K562 (cell line): ENCODE results near the gene WWP2. TPM values are rescaled to one million over a fixed set of nuclear protein-coding genes. Genes with fewer than 3 reads are reported as not detected.

ENCODE experiments used
- ATAC-seq: fragments of 200-7000 bp; cut with Tn5 transposase; 3 replicates; pipeline ENCODE4 v1.9.1; 2020; ENCODE audit warnings: moderate library complexity
- BruUV-seq: library from RNA; stranded (reverse); fragments of 400-500 nt; replicated peaks from 2 replicates; lab custom pipeline; 2021; lab: Mats Ljungman, UMichigan
- CTCF ChIA-PET: fragments of 300-600 bp; formaldehyde crosslinking; extraction: SDS; loops from one replicate; lab custom pipeline; 2021; ENCODE audit warnings: low intra/inter-chr PET ratio; lab: Yijun Ruan, JAX
- POLR2A ChIA-PET: fragments of 300-600, 350-650 bp; sonication (Branson Sonifier 250); formaldehyde crosslinking; extraction: SDS; loops from one replicate; lab custom pipeline; 2021; ENCODE audit warnings: antibody characterized with exemption, inconsistent platforms; lab: Yijun Ruan, JAX
- DNase-seq, 4 experiments: peaks; one replicate each; pipeline versions ENCODE4 v3.0.0 to v3.0.0-alpha.2; 2011 to 2018; ENCODE audit warnings: low spot score in 3 of 4, mixed read lengths in 3 of 4; ENCODE audit errors: extremely low read depth in 1 of 4
- FAIRE-seq: peaks from 2 replicates; lab custom pipeline; 2011; peaks lifted over from hg19 to GRCh38; lab: Jason Lieb, UNC
- H2AFZ ChIP-seq: 2 replicates; pipeline ENCODE4 v1.6.0; 2011; ENCODE audit warnings: low read depth, low read length, control low read depth, inconsistent platforms
- H3K27ac ChIP-seq: fragments of 200-600 bp; 3 replicates; pipeline ENCODE4 v1.8.0; 2011; ENCODE audit warnings: low read depth, mild to moderate bottlenecking, control low read depth, inconsistent platforms, low read length, moderate library complexity, mixed read lengths; ENCODE audit errors: extremely low read depth
- H3K27me3 ChIP-seq, 2 experiments: fragments of 300-600 bp in 1 of 2; 2 replicates in 1 of 2; 3 replicates in 1 of 2; pipeline versions ENCODE4 v1.6.0 to v1.8.0; 2011; ENCODE audit warnings: inconsistent platforms in 2 of 2, low read length in 2 of 2, mild to moderate bottlenecking in 1 of 2, mixed read lengths in 1 of 2, moderate library complexity in 1 of 2; ENCODE audit not compliant: control insufficient read depth in 2 of 2, insufficient read depth in 2 of 2
- H3K36me3 ChIP-seq: fragments of 300-600 bp; 3 replicates; pipeline ENCODE4 v1.8.0; 2011; ENCODE audit warnings: mild to moderate bottlenecking, low read length, inconsistent platforms; ENCODE audit not compliant: control insufficient read depth, insufficient read depth
- H3K4me1 ChIP-seq, 2 experiments: fragments of 200-600 bp in 1 of 2; replicated peaks in 1 of 2; 2 replicates in 1 of 2; 3 replicates in 1 of 2; pipeline versions ENCODE4 v1.5.1 to v1.8.0; 2011; ENCODE audit warnings: inconsistent platforms in 2 of 2, low read length in 2 of 2, mild to moderate bottlenecking in 1 of 2, mixed read lengths in 1 of 2, moderate library complexity in 1 of 2; ENCODE audit not compliant: control insufficient read depth in 2 of 2, insufficient read depth in 2 of 2
- H3K4me2 ChIP-seq: 2 replicates; pipeline ENCODE4 v1.6.1; 2011; ENCODE audit warnings: low read length, control low read depth, inconsistent platforms, mixed read lengths; ENCODE audit not compliant: insufficient read depth
- H3K4me3 ChIP-seq: fragments of 200-600 bp; sonication (generic), shearing (Covaris generic); 2 replicates; pipeline ENCODE4 v1.5.1; 2016; ENCODE audit warnings: control low read depth, inconsistent platforms
- H3K79me2 ChIP-seq: fragments of 200-600 bp; 3 replicates; pipeline ENCODE4 v1.8.0; 2011; ENCODE audit warnings: low read length, inconsistent platforms; ENCODE audit not compliant: control insufficient read depth, insufficient read depth
- H3K9ac ChIP-seq, 2 experiments: 2 replicates each; pipeline versions ENCODE4 v1.6.0 to v1.6.1; 2011; ENCODE audit warnings: low read depth in 2 of 2, low read length in 2 of 2, control low read depth in 1 of 2, inconsistent platforms in 1 of 2, mild to moderate bottlenecking in 1 of 2, mixed read lengths in 1 of 2; ENCODE audit not compliant: insufficient read depth in 1 of 2
- H3K9me1 ChIP-seq: one replicate; pipeline ENCODE4 v1.6.0; 2011; ENCODE audit warnings: inconsistent platforms, mild to moderate bottlenecking, low read length, moderate library complexity; ENCODE audit not compliant: control insufficient read depth, insufficient read depth
- H3K9me3 ChIP-seq: replicated peaks from 2 replicates; pipeline ENCODE4 v1.5.1; 2011; ENCODE audit warnings: low read depth, low read length, inconsistent platforms; ENCODE audit not compliant: control insufficient read depth, insufficient read depth
- H4K20me1 ChIP-seq: replicated peaks from 2 replicates; pipeline ENCODE4 v1.6.1; 2011; ENCODE audit warnings: low read length, inconsistent platforms, mixed read lengths; ENCODE audit not compliant: control insufficient read depth, insufficient read depth
- MEIS2 ChIP-seq: fragments of 450-650 bp; IDR thresholded peaks from 2 replicates; pipeline ENCODE4 v1.6.1; 2014; ENCODE audit warnings: mild to moderate bottlenecking; ENCODE audit not compliant: partially characterized antibody
- NR2F6 ChIP-seq: fragments of 450-650 bp; formaldehyde crosslinking; IDR thresholded peaks from 2 replicates; pipeline ENCODE4 v1.4.0; 2020; ENCODE audit warnings: mild to moderate bottlenecking
- PCBP1 ChIP-seq: fragments of 200-400 bp; formaldehyde crosslinking; IDR thresholded peaks from 2 replicates; pipeline ENCODE4 v1.6.1; 2018; ENCODE audit warnings: mild to moderate bottlenecking, low read depth, low read length; ENCODE audit not compliant: poor library complexity, severe bottlenecking
- SMARCC2 ChIP-seq: fragments of 450-650 bp; IDR thresholded peaks from 2 replicates; pipeline ENCODE4 v1.6.1; 2017; ENCODE audit warnings: antibody characterized with exemption, moderate library complexity, mild to moderate bottlenecking, low read depth
- ZBTB43 ChIP-seq: sonication (generic); formaldehyde crosslinking; IDR thresholded peaks from 2 replicates; pipeline ENCODE4 v1.8.0; 2023; ENCODE audit warnings: mild to moderate bottlenecking, missing genetic modification reagents
- WGBS: fragments of 100-300 bp; shearing (Covaris generic); methylation state at CpG from one replicate; pipeline ENCODE4 v1.1.6; 2016; ENCODE audit warnings: low coverage, mixed read lengths; ENCODE audit not compliant: insufficient coverage; ENCODE audit errors: missing lambda C conversion rate; 5-methylcytosine and 5-hydroxymethylcytosine counted together
- in situ Hi-C: fragments of 300-500 bp; cut with MboI; formaldehyde crosslinking; loops from 4 replicates; pipeline ENCODE4 v1.15.0; 2018; ENCODE audit warnings: inconsistent platforms, mixed read lengths
- intact Hi-C: fragments of 100-400 bp; cut with micrococcal nuclease; formaldehyde crosslinking; loops from 2 replicates; pipeline ENCODE4 v1.14.2; 2022
- polyA plus RNA-seq, 8 experiments: library from polyadenylated mRNA; depleted of rRNA in 4 of 8; stranded (reverse) in 5 of 8; unstranded in 3 of 8; fragments of >200 nt; fragmentation: Nextera tagmentation in 2 of 8; fragmentation: Illumina TruSeq in 1 of 8; extraction: Ambion mirVana in 2 of 8; extraction: Trizol in 1 of 8; gene quantifications; 2 replicates each; pipeline versions ENCODE4 v1.2.1 to v1.2.3, GENCODE V29; 2011 to 2014; ENCODE audit warnings: inconsistent platforms in 1 of 8, missing spikeins in 1 of 8
- total RNA-seq, 7 experiments: library from RNA; depleted of rRNA in 6 of 7; stranded (reverse); fragments of >200 nt in 6 of 7; fragmentation: Illumina TruSeq in 2 of 7; extraction: Trizol in 2 of 7; gene quantifications; 2 replicates each; pipeline versions ENCODE4 v1.2.1 to v1.2.3, GENCODE V29; 2011 to 2021; ENCODE audit warnings: low replicate concordance in 1 of 7
- TF ChIP-seq, protein P1 (sequence below): IDR thresholded peaks from 2 replicates; pipeline ENCODE4 v1.6.1; 2016; ENCODE audit warnings: missing genetic modification characterization, missing compliant biosample characterization
- TF ChIP-seq, protein P2 (sequence below): sonication (generic); formaldehyde crosslinking; IDR thresholded peaks from 2 replicates; pipeline ENCODE4 v1.9.0; 2022; ENCODE audit warnings: mild to moderate bottlenecking, missing genetic modification reagents

Gene WWP2
- total and polyA plus RNA-seq, 9 of the 15 experiments (the other 6 are each of a cell fraction or from before 2014, with no cell fraction given), result 1.9 to 34.4 (median 14.6) TPM

DNA sequence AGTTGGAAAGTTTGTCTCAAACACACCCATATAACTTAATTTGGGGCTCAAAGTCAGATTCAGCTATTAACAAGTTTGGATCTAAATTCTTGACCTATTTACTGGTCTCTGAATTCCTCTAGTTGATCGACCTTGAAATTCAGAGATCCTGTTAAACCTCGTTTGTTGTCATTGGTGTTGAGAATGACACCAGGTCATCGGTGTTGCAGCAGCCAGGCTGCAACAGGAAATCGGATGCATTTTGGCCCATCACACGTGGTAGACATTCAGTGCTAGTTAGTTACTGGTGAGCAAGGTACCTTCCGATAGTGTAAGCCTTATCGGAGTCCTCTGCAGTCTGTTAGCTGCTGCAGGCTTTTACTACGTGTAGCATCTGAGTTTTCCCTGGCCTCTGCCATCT, 82.3 kb downstream of the WWP2 start:
- FAIRE-seq (no peak), DNase-seq (no peak), ATAC-seq (no peak)
- no peaks in the 10 kb centered on the region for H4K20me1 ChIP-seq
- no peak overlapping the region for H3K27ac ChIP-seq
- BruUV-seq, result no TSS peak
- H3K36me3 ChIP-seq, result peaks cover 10% of the 10 kb centered on the region; the same call in 2 of the 3 replicates
- no peaks in the 10 kb centered on the region for H3K9me3 ChIP-seq
- ChIA-PET CTCF (no interaction called here), POLR2A (interaction anchor here (1.0 kb wide), 1 partner anchor 15 kb away, joined by 3 read pairs; no protein-coding TSS in a partner anchor)
- no peaks in the 10 kb centered on the region for H3K27me3 ChIP-seq
- in situ Hi-C loops, result no loop called here
- H3K79me2 ChIP-seq, result no peaks in the 10 kb centered on the region
- H3K9ac ChIP-seq, result no peak overlapping the region
- no peak overlapping the region for H3K4me2 ChIP-seq
- WGBS, result 60% methylated on average over 8 of the region's 8 CpGs
- intact Hi-C loops, result no loop called here
- TF ChIP-seq, protein P1, sequence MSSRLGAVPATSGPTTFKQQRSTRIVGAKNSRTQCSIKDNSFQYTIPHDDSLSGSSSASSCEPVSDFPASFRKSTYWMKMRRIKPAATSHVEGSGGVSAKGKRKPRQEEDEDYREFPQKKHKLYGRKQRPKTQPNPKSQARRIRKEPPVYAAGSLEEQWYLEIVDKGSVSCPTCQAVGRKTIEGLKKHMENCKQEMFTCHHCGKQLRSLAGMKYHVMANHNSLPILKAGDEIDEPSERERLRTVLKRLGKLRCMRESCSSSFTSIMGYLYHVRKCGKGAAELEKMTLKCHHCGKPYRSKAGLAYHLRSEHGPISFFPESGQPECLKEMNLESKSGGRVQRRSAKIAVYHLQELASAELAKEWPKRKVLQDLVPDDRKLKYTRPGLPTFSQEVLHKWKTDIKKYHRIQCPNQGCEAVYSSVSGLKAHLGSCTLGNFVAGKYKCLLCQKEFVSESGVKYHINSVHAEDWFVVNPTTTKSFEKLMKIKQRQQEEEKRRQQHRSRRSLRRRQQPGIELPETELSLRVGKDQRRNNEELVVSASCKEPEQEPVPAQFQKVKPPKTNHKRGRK (tag), result no peak
- H3K4me1 ChIP-seq, result no peaks in the 10 kb centered on the region
- H2AFZ ChIP-seq, result no peak overlapping the region
- no peaks in the 10 kb centered on the region for H3K9me1 ChIP-seq
- H3K4me3 ChIP-seq, result no peak overlapping the region

- Histone ChIP-seq H3K27me3 (no peaks in the 10 kb centered on the region), H3K36me3 (peaks cover 10% of the 10 kb centered on the region; the same call in 2 of the 3 replicates), H3K4me3 (no peak overlapping the region), H3K79me2 (no peaks in the 10 kb centered on the region), H4K20me1 (no peaks in the 10 kb centered on the region), H3K9me3 (no peaks in the 10 kb centered on the region), H3K9me1 (no peaks in the 10 kb centered on the region), H2AFZ (no peak overlapping the region), H3K9ac (no peak overlapping the region), H3K27ac (no peak overlapping the region), H3K4me2 (no peak overlapping the region), H3K4me1 (no peaks in the 10 kb centered on the region)
- TF ChIP-seq PCBP1 (no peak), MEIS2 (no peak), ZBTB43 (no peak), NR2F6 (CRISPR knock-in tag) (no peak), SMARCC2 (no peak)
- TF ChIP-seq, protein P2, sequence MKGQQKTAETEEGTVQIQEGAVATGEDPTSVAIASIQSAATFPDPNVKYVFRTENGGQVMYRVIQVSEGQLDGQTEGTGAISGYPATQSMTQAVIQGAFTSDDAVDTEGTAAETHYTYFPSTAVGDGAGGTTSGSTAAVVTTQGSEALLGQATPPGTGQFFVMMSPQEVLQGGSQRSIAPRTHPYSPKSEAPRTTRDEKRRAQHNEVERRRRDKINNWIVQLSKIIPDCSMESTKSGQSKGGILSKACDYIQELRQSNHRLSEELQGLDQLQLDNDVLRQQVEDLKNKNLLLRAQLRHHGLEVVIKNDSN (CRISPR knock-in tag), result no peak
- ChIA-PET CTCF (no interaction called here), POLR2A (no interaction called here)
- in situ Hi-C loops (no loop called here), intact Hi-C loops (no loop called here)
- no peak for DNase-seq
- ATAC-seq, result no peak
- no peak for FAIRE-seq
- 52% methylated on average over 6 of the region's 6 CpGs for WGBS
- no TSS peak for BruUV-seq
Measured at GRCh38 chr16:69845181-69845580, 83.0 kb downstream of the WWP2 start.
